K562 (cell line): ENCODE data around the gene MED15. TPM values are rescaled to one million over a fixed set of nuclear protein-coding genes. Genes with fewer than 3 reads are reported as not detected.

Experiments
- ATF1 ChIP-seq, 2 experiments: fragments of 450-650 bp in 1 of 2; IDR thresholded peaks; 2 replicates each; pipeline ENCODE4 v1.6.1; 2016; ENCODE audit warnings: missing compliant biosample characterization in 1 of 2, missing genetic modification characterization in 1 of 2
- BCL6 ChIP-seq: fragments of 250-450 bp; sonication (Bioruptor Pico); IDR thresholded peaks from 2 replicates; pipeline ENCODE4 v1.4.0; 2020
- BHLHE40 ChIP-seq: IDR thresholded peaks from 2 replicates; pipeline ENCODE4 v1.6.1; 2011; ENCODE audit warnings: low read length, improper control_type of control experiment
- CHD4 ChIP-seq: fragments of 200-600 bp; sonication (generic); IDR thresholded peaks from 3 replicates; pipeline ENCODE4 v1.6.1; 2012; ENCODE audit warnings: low read depth, mild to moderate bottlenecking, mixed read lengths, low read length, inconsistent platforms; ENCODE audit not compliant: insufficient read depth, insufficient replicate concordance, poor library complexity, severe bottlenecking
- NRF1 ChIP-seq, 2 experiments: fragments of 450-650 bp; IDR thresholded peaks in 1 of 2; conservative IDR thresholded peaks in 1 of 2; 2 replicates each; pipeline ENCODE4 v1.6.1; 2014; ENCODE audit warnings: mild to moderate bottlenecking in 2 of 2
- RUNX1 ChIP-seq: sonication (generic); IDR thresholded peaks from 2 replicates; pipeline ENCODE4 v1.6.1; 2016; ENCODE audit warnings: antibody characterized with exemption, low read depth
- SIX5 ChIP-seq, 2 experiments: IDR thresholded peaks; 2 replicates each; pipeline ENCODE4 v1.6.1; 2011; ENCODE audit warnings: low read length in 2 of 2, borderline replicate concordance in 1 of 2, low read depth in 1 of 2, mild to moderate bottlenecking in 1 of 2, moderate library complexity in 1 of 2; ENCODE audit not compliant: insufficient read depth in 1 of 2
- SMAD3 ChIP-seq: fragments of 450-650 bp; formaldehyde crosslinking; conservative IDR thresholded peaks from 2 replicates; pipeline ENCODE4 v1.4.0; 2020; ENCODE audit warnings: mild to moderate bottlenecking
- SMARCA4 ChIP-seq: fragments of 450-650 bp; IDR thresholded peaks from 2 replicates; pipeline ENCODE4 v1.6.1; 2016
- U2AF2 ChIP-seq: fragments of 200-400 bp; formaldehyde crosslinking; optimal IDR thresholded peaks from 2 replicates; pipeline ENCODE3; 2017; ENCODE audit warnings: low read depth, mild to moderate bottlenecking, low read length
- polyA plus RNA-seq, 8 experiments: library from polyadenylated mRNA; depleted of rRNA in 4 of 8; stranded (reverse) in 5 of 8; unstranded in 3 of 8; fragments of >200 nt; fragmentation: Nextera tagmentation in 2 of 8; fragmentation: Illumina TruSeq in 1 of 8; extraction: Ambion mirVana in 2 of 8; extraction: Trizol in 1 of 8; gene quantifications; 2 replicates each; pipeline versions ENCODE4 v1.2.1 to v1.2.3, GENCODE V29; 2011 to 2014; ENCODE audit warnings: inconsistent platforms in 1 of 8, missing spikeins in 1 of 8
- total RNA-seq, 7 experiments: library from RNA; depleted of rRNA in 6 of 7; stranded (reverse); fragments of >200 nt in 6 of 7; fragmentation: Illumina TruSeq in 2 of 7; extraction: Trizol in 2 of 7; gene quantifications; 2 replicates each; pipeline versions ENCODE4 v1.2.1 to v1.2.3, GENCODE V29; 2011 to 2021; ENCODE audit warnings: low replicate concordance in 1 of 7
- TF ChIP-seq, protein P1 (sequence below), 2 experiments: IDR thresholded peaks; 2 replicates each; pipeline ENCODE4 v1.6.1; 2012; ENCODE audit warnings: improper control_type of control experiment in 2 of 2, low read depth in 2 of 2, low read length in 2 of 2, borderline replicate concordance in 1 of 2
- TF ChIP-seq, protein P2 (sequence below): fragments of 250-450 bp; sonication (Bioruptor Pico); IDR thresholded peaks from 2 replicates; pipeline ENCODE4 v1.4.0; 2020; ENCODE audit warnings: mild to moderate bottlenecking, moderate library complexity
- TF ChIP-seq, protein P3 (sequence below): fragments of 250-450 bp; sonication (Bioruptor Pico); IDR thresholded peaks from 2 replicates; pipeline ENCODE4 v1.4.0; 2020; ENCODE audit warnings: mild to moderate bottlenecking, moderate library complexity
- TF ChIP-seq, protein P4 (sequence below): fragments of 450-650 bp; formaldehyde crosslinking; IDR thresholded peaks from 2 replicates; pipeline ENCODE4 v1.4.0; 2020; ENCODE audit warnings: mild to moderate bottlenecking, moderate library complexity
- TF ChIP-seq, protein P5 (sequence below): fragments of 450-650 bp; formaldehyde crosslinking; IDR thresholded peaks from 2 replicates; pipeline ENCODE4 v1.4.0; 2020; ENCODE audit warnings: mild to moderate bottlenecking, moderate library complexity

The MED15 gene
- total and polyA plus RNA-seq, 9 of the 15 experiments (the other 6 are each of a cell fraction or from before 2014, with no cell fraction given), result 4.0 to 271 (median 60.1) TPM

DNA sequence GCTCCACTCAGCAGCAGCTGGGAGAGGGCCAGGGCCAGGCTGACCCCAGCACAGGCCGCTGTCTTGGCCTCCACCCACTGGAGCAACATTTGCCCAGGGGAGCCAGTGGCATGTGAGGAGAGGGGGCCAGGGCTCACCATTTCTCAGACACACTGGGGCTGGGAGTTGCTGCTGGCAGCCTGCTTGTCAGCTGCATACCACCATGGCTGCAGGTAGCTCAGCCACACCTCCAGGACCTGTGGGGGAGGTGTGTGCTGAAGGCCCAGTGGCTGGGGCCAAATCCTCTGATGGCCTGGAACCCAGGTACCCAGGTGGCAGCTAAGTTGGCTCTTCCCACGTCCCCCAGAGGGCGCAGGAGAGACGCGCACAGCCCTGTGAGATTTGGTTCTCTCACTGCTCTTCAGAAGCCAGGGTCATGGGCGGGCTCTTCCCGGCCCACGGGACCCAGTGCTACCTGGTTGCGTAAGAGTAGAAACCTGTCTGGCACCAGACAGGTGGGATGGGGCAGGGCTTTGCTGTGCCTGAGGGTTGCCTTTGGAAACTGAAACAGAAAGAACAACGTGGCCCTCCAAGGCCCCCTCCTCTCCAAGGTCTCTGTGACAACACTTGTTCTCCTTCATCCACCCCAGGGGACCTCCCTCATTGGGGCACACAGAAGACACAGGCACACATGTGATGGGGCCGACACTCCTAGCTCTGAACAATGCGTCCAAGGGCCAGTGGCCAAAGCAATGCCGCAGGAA, 98.8 kb downstream of the MED15 start (continued):
- TF ChIP-seq, protein P1, sequence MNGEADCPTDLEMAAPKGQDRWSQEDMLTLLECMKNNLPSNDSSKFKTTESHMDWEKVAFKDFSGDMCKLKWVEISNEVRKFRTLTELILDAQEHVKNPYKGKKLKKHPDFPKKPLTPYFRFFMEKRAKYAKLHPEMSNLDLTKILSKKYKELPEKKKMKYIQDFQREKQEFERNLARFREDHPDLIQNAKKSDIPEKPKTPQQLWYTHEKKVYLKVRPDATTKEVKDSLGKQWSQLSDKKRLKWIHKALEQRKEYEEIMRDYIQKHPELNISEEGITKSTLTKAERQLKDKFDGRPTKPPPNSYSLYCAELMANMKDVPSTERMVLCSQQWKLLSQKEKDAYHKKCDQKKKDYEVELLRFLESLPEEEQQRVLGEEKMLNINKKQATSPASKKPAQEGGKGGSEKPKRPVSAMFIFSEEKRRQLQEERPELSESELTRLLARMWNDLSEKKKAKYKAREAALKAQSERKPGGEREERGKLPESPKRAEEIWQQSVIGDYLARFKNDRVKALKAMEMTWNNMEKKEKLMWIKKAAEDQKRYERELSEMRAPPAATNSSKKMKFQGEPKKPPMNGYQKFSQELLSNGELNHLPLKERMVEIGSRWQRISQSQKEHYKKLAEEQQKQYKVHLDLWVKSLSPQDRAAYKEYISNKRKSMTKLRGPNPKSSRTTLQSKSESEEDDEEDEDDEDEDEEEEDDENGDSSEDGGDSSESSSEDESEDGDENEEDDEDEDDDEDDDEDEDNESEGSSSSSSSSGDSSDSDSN (IDR thresholded peaks at IDR 0.05; ENCODE audit: borderline replicate concordance in 1 of 2, low read depth in 2 of 2, low read length in 2 of 2), result 0 out of 4 replicates have a peak, but pooled peaks of 1 of the 2 experiments have one; percentile 71
- TF ChIP-seq, protein P2, sequence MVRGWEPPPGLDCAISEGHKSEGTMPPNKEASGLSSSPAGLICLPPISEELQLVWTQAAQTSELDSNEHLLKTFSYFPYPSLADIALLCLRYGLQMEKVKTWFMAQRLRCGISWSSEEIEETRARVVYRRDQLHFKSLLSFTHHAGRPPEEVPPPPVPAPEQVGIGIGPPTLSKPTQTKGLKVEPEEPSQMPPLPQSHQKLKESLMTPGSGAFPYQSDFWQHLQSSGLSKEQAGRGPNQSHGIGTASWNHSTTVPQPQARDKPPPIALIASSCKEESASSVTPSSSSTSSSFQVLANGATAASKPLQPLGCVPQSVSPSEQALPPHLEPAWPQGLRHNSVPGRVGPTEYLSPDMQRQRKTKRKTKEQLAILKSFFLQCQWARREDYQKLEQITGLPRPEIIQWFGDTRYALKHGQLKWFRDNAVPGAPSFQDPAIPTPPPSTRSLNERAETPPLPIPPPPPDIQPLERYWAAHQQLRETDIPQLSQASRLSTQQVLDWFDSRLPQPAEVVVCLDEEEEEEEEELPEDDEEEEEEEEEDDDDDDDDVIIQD (CRISPR knock-in tag), result no peak
- peak; percentile 54 for TF ChIP-seq BHLHE40
- TF ChIP-seq, protein P3, sequence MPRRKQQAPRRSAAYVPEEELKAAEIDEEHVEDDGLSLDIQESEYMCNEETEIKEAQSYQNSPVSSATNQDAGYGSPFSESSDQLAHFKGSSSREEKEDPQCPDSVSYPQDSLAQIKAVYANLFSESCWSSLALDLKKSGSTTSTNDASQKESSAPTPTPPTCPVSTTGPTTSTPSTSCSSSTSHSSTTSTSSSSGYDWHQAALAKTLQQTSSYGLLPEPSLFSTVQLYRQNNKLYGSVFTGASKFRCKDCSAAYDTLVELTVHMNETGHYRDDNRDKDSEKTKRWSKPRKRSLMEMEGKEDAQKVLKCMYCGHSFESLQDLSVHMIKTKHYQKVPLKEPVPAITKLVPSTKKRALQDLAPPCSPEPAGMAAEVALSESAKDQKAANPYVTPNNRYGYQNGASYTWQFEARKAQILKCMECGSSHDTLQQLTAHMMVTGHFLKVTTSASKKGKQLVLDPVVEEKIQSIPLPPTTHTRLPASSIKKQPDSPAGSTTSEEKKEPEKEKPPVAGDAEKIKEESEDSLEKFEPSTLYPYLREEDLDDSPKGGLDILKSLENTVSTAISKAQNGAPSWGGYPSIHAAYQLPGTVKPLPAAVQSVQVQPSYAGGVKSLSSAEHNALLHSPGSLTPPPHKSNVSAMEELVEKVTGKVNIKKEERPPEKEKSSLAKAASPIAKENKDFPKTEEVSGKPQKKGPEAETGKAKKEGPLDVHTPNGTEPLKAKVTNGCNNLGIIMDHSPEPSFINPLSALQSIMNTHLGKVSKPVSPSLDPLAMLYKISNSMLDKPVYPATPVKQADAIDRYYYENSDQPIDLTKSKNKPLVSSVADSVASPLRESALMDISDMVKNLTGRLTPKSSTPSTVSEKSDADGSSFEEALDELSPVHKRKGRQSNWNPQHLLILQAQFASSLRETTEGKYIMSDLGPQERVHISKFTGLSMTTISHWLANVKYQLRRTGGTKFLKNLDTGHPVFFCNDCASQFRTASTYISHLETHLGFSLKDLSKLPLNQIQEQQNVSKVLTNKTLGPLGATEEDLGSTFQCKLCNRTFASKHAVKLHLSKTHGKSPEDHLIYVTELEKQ (CRISPR knock-in tag), result peak; percentile 40; the same call in 1 of the 2 replicates
- TF ChIP-seq, protein P4, sequence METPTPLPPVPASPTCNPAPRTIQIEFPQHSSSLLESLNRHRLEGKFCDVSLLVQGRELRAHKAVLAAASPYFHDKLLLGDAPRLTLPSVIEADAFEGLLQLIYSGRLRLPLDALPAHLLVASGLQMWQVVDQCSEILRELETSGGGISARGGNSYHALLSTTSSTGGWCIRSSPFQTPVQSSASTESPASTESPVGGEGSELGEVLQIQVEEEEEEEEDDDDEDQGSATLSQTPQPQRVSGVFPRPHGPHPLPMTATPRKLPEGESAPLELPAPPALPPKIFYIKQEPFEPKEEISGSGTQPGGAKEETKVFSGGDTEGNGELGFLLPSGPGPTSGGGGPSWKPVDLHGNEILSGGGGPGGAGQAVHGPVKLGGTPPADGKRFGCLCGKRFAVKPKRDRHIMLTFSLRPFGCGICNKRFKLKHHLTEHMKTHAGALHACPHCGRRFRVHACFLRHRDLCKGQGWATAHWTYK (CRISPR knock-in tag), result peak; percentile 61
- TF ChIP-seq SIX5 (IDR thresholded peaks at IDR 0.05; ENCODE audit: borderline replicate concordance in 1 of 2, insufficient read depth in 1 of 2, low read depth in 1 of 2, low read length in 2 of 2), result peak in 1 of 2 experiments; percentile 18; a peak in 1 of 4 replicates
- peak; percentile 44; the same call in 1 of the 2 replicates for TF ChIP-seq RUNX1
- TF ChIP-seq BCL6 (CRISPR knock-in tag), result no peak
- TF ChIP-seq ATF1 (CRISPR knock-in tag; IDR thresholded peaks at IDR 0.05), result no peak
- peak; percentile 45; the same call in 1 of the 2 replicates for TF ChIP-seq ATF1 (tag; IDR thresholded peaks at IDR 0.05)
- 0 out of 2 replicates have a peak, but pooled peaks have one; percentile 46 for TF ChIP-seq SMAD3 (CRISPR knock-in tag)
- TF ChIP-seq NRF1 (conservative IDR thresholded peaks at IDR 0.05 in 1 of 2, IDR thresholded peaks at IDR 0.05 in 1 of 2), result no peak; a peak in 2 of 4 replicates
- no peak for TF ChIP-seq SMARCA4
- TF ChIP-seq, protein P5, sequence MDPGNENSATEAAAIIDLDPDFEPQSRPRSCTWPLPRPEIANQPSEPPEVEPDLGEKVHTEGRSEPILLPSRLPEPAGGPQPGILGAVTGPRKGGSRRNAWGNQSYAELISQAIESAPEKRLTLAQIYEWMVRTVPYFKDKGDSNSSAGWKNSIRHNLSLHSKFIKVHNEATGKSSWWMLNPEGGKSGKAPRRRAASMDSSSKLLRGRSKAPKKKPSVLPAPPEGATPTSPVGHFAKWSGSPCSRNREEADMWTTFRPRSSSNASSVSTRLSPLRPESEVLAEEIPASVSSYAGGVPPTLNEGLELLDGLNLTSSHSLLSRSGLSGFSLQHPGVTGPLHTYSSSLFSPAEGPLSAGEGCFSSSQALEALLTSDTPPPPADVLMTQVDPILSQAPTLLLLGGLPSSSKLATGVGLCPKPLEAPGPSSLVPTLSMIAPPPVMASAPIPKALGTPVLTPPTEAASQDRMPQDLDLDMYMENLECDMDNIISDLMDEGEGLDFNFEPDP (CRISPR knock-in tag), result no peak
- peak; percentile 36 for TF ChIP-seq CHD4
- TF ChIP-seq U2AF2, result no peak
